T-helper 1 cell (primary cell): ENCODE results near the gene HOMER3.
"Not testable (repeated sequence)": the region's sequence is repeated elsewhere in the genome, so short reads cannot be mapped to it uniquely, and the experiment has no call there.

Experiments used
- DNase-seq, 5 donors: peaks; one replicate each; pipeline ENCODE4 v3.0.0-alpha.2; 2012 to 2020

Gene HOMER3

GRCh38 chr19:18922228-18922985, 18.6 kb downstream of the HOMER3 start:
- DNase-seq: no peak

DNA sequence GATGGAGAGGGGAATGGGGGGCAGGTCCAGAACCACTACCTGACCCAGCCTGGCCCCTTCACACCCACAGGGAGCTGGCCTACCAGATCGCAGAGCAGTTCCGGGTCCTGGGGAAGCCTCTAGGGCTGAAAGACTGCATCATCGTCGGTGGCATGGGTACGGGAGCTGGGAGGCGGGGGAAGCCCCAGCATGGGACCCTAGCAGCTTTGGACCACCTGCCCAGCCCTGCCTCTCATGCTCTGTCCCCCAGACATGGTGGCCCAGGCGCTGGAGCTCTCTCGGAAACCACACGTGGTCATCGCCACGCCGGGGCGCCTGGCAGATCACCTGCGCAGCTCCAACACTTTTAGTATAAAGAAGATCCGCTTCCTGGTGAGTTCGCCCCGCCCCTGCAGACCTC, 19.4 kb downstream of the HOMER3 start:
- DNase-seq: peak in 1 of 5 donors; percentile 10

DNA sequence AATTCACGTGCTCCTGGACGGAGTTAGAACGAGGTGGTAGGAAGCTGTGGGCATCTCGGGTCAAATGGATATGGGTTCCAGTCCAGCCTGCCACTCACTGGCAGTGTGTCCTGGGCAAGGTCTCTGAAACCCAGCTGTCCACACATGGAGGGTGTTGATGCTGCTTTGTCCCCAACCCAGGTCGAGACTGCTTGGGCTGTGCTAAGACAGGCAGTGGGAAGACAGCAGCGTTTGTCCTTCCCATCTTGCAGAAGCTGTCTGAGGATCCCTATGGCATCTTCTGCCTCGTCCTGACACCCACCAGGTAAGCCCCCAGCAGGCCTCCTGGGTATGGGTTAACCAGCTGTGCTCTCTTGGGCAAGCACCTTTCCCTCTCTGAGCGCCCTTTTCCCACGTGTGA, 20.6 kb downstream of the HOMER3 start:
- no peak for DNase-seq

- DNase-seq: no peak
These were observed 21.2 kb downstream of the HOMER3 start for GRCh38 chr19:18919900-18920214.

GRCh38 chr19:18919086-18919899, 21.7 kb downstream of the HOMER3 start, which contains the start of the genes COPE and DDX49:
COPE (minus strand) TSS chr19:18919387; CDS start chr19:18919348, 39 bp downstream.
DDX49 (plus strand) TSS chr19:18919715; CDS start chr19:18919742, 27 bp downstream.
- peak; percentile 91 to 100 (median 96) for DNase-seq

DNA sequence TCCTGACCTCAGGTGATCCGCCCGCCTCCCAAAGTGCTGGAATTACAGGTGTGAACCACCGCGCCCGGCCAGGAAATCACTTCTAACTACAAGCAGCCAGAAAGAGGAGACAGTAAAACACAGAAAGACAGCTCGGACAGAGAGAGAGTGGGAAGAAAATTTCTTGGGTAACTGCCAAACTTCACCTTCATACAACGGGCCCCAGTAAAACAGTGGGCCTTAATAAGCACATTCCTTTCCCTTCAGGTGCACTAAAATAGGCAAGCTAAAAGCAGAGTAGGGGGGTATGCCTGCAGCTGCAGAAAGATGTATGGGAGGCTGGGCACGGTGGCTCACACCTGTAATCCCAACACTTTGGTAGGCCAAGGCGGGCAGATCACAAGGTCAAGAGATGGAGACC, 23.4 kb downstream of the HOMER3 start:
- not testable (repeated sequence) for DNase-seq

- peak in 2 of 5 donors; percentile 16 to 26 for DNase-seq
These were observed 25.4 kb downstream of the HOMER3 start for GRCh38 chr19:18915639-18916038.

- no peak for DNase-seq
These were observed 27.6 kb downstream of the HOMER3 start for GRCh38 chr19:18913466-18913865.

DNA sequence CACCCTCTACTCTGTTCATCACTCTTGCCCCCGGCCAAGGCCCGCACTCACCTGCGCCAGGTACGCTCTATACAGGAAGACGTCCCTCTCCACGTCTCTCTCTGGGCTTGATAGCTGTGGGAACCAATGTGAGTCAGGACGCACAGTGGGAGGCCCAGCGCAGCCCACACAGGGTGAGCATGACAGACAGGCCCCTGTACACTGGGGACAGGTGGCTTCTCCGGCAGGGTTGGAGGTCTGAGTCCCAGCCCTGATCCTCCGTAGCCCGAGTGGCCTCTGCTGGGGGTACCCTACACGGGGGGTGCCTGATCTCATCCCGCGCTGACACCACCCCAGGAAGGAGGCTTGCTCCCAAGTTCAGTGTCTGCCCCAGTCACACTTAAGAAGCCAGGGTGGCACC, 28.1 kb downstream of the HOMER3 start:
- no peak for DNase-seq

GRCh38 chr19:18910801-18911436, 30.1 kb downstream of the HOMER3 start:
- peak in 1 of 5 donors; percentile 10 for DNase-seq

DNA sequence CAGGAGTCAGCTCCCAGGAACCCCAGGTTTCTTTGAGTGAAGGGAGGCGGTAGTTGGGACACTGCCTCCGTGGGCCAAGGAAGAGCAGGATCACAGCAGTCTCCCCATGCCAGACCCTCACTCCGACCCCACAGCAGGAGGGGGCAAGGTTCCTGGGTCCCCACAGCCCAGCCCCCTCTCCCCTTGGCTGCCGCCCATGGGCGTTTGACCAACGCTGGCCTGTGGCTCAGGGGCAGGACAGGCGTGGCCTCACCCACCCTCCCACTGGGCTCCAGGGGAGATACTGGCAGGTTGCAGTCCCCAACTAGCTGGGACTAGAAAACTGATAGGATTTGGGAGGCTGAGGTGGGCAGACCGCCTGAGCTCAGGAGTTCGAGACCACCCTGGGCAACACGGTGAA, 31.0 kb downstream of the HOMER3 start:
- no peak for DNase-seq

DNA sequence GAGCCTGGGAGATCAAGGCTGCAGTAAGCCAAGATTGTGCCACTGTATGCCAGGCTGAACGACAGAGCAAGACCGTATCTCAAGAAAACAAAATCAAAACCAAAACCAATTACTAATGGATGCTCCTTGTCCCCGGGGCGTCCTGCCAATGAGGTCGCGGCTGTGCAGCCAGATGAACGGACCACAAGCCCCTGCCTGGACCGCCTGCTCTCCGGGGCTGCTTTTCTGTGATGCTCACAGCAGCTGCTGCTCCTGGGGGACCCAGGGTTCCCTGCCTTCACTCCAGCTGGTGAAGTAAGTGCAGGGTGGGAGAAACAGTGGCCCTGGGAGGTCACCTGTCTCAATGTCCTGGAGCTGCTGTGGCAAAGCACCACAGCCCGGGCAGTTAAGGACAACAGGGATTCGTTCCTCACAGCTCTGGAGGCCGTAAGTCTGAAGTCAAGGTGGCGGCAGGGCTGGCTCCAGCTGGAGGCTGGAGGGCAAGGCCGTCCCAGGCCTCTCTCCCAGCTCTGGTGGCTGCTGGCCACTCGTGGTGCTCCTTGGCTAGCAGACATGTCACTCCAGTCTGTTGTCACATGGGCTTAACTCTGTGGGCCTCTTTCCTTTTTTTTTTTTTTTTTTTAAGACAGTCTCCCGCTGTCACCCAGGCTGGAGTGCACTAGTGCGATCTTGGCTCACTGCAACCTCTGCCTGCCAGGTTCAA, 31.9 kb downstream of the HOMER3 start:
- no peak for DNase-seq

- peak in 1 of 5 donors; percentile 8 for DNase-seq
These were observed 34.2 kb downstream of the HOMER3 start for GRCh38 chr19:18906605-18907519.

DNA sequence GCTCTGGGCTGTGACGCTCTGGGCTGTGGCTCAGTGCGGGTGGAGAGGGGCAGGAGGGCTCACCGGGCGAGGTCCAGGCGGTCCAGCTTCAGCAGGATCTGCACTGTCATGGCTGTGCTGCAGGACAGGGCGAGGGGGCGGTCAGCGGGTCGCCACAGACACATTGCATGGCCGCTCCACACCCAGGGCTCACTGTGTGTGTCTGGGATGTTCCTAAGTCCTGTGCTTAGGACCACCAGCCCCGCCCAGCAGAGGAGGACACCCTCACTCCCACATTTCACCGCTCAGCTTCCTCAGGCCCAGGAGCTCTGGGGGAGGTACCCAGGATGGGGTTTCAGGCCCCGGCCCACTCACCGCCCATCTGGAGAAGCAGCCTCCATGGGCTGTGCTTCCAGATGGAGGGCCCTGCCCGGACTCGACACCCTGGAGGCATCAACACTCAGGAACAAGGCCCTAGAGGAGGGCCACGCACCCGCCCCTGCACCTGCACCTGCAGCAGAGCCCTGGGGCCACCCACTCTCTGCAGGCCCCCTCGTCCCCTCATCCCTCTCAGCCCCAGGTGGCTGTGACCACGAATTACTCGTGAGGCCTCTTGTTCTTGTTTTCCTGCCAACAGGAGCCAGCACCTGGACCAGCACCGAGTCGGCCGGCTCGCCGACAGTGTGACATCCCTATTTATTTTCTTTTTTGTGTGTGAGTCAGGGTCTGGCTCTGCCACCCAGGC, 35.3 kb downstream of the HOMER3 start:
- DNase-seq: no peak

- DNase-seq: peak in 1 of 5 donors; percentile 11
These were observed 36.0 kb downstream of the HOMER3 start for GRCh38 chr19:18905058-18905456.

DNA sequence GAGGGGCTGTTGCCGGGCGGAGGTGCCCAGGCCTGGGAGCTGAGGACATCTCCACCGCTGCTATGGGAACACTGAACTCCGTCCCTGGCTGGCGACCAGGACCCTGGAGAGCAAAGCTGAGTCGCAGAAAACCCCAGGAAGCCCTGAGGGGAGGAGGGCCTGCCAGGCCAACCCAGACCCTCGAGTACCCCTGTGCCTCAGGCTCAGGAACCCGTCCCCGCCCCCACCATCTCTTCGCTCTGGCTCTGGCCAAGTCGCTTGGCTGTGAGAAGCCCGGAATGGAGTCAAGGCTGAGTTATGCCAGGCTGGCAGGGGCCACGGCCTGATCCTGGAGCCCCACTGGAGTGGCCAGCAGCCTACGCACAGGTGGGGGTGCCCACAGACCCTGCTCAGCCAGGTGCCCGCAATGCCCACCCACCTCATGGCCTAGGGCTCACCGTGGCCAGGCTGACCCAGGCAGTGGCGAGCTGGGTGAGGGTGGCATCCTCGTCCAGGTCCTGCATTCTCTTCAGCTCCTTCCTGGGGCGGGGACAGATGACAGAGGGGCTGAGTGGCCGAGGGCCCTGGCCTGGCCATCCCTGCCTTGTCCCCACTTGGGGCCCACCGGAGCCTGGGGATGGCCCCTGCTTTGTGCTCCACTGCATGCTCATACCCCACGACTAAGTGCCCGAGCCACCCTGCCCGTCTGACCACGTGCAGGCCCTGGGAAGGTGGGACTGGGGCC, 36.5 kb downstream of the HOMER3 start:
- DNase-seq: peak in 1 of 5 donors; percentile 8

DNA sequence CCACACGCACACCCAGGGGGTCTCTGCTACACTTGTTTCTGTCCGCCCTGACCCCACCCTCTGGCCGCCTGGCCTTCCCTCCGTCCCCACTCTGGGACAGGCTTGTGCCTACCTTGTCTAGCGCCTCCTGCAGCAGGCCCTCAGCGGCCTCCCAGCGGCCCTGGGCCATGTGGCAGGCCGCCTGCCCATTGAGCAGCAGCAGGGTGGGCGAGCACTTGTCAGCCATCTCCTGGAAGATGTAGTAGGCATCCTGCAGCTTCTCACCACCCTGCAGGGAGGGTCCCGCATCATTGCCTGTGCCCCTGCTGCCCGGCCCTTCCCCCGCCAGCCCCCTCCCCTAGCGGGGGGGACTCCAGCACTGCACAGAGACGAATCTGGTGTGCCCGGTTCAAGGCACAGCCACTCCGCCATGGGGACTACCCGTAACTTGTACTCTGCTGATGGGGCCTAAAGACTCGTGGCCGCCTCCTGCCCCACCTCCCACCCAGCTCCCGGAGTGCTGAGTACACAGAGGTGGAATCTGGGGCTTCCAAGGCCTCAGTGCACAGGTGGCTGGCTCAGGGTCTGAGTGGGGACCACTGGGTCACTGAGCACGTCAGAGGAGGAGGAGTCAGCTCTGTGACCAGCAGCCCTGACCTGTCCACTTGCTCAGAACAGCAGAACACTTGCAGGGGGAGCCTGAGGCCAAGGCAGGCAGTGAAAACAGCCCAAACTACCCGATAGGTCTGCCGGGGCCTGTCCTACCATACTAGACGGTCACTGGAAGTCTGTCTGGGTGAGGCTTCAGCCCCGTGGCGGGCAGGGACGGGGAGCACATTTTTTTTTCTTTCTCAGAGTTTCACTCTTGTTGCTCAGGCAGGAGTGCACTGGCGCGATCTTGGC, 37.6 kb downstream of the HOMER3 start:
- DNase-seq: peak in 1 of 5 donors; percentile 10

GRCh38 chr19:18902519-18902918, 38.5 kb downstream of the HOMER3 start:
- DNase-seq: not testable (repeated sequence)

DNA sequence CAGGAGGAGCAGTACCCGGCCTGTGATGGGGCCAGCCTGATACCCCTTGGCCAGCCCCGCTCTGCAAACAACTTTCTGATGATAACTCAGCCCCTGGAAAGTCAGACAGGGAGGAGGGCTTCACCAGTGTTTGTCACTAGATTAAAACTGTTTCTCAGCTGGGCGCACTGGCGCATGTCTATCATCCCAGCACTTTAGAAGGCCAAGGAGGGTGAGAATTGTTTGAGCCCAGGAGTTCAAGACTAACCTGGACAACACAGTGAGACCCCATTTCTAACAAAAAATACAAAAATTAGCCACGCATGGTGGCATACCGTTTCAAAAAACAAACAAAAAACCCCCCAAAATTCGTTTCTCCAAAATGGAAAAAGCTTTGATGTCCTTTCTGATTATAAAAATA, 39.5 kb downstream of the HOMER3 start:
- no peak for DNase-seq
